Suprapubic skin (tissue), 4 donors: ENCODE measurements around the gene H6PD. TPM values are rescaled to one million over a fixed set of nuclear protein-coding genes. Genes with fewer than 3 reads are reported as not detected.

Experiments used
- DNase-seq, 2 donors: peaks; one replicate each; pipeline ENCODE4 v3.0.0-alpha.2; 2019; ENCODE audit warnings: low spot score in 2 of 2
- H3K27ac ChIP-seq: fragments of 200-600 bp; sonication (generic); one replicate; pipeline ENCODE4 v1.5.1; 2019
- H3K27me3 ChIP-seq: fragments of 200-600 bp; sonication (generic); one replicate; pipeline ENCODE4 v1.5.1; 2019
- H3K36me3 ChIP-seq: fragments of 200-600 bp; sonication (generic); one replicate; pipeline ENCODE4 v1.5.1; 2019
- H3K4me1 ChIP-seq: fragments of 200-600 bp; sonication (generic); one replicate; pipeline ENCODE4 v1.5.1; 2019
- H3K4me3 ChIP-seq: fragments of 200-600 bp; sonication (generic); one replicate; pipeline ENCODE4 v1.5.1; 2019; ENCODE audit warnings: mild to moderate bottlenecking
- H3K9me3 ChIP-seq: fragments of 200-600 bp; sonication (generic); one replicate; pipeline ENCODE4 v1.5.1; 2019
- EP300 ChIP-seq: sonication (generic); formaldehyde crosslinking; IDR thresholded peaks from one replicate; pipeline ENCODE4 v1.6.1; 2017; ENCODE audit warnings: antibody characterized with exemption
- POLR2A ChIP-seq, 2 donors: fragments of 450-650 bp; IDR thresholded peaks; one replicate each; pipeline ENCODE4 v1.6.1; 2017; ENCODE audit warnings: antibody characterized with exemption in 2 of 2, mild to moderate bottlenecking in 2 of 2, moderate library complexity in 2 of 2
- POLR2AphosphoS5 ChIP-seq, 3 donors: sonication (generic); formaldehyde crosslinking; IDR thresholded peaks; one replicate each; pipeline ENCODE4 v1.6.1; 2017; ENCODE audit warnings: antibody characterized with exemption in 3 of 3
- WGBS: methylation state at CpG from one replicate; pipeline ENCODE4 v1.1.5; 2018; 5-methylcytosine and 5-hydroxymethylcytosine counted together
- total RNA-seq, 4 donors: library from RNA; depleted of rRNA; stranded (reverse); fragments of >200 nt; gene quantifications; one replicate each; pipeline ENCODE4 v1.1.0, GENCODE V29; 2016
- TF ChIP-seq, protein P1 (sequence below), 2 donors: fragments of 200-600 bp in 1 of 2; fragments of 450-650 bp in 1 of 2; sonication (generic) in 1 of 2; IDR thresholded peaks; one replicate each; pipeline ENCODE4 v1.5.1; 2016 to 2019; ENCODE audit warnings: antibody characterized with exemption in 2 of 2, mild to moderate bottlenecking in 1 of 2, moderate library complexity in 1 of 2

The H6PD gene
- total RNA-seq, 4 donors from 2014 or later: 83.6 to 130 (median 106) TPM

DNA sequence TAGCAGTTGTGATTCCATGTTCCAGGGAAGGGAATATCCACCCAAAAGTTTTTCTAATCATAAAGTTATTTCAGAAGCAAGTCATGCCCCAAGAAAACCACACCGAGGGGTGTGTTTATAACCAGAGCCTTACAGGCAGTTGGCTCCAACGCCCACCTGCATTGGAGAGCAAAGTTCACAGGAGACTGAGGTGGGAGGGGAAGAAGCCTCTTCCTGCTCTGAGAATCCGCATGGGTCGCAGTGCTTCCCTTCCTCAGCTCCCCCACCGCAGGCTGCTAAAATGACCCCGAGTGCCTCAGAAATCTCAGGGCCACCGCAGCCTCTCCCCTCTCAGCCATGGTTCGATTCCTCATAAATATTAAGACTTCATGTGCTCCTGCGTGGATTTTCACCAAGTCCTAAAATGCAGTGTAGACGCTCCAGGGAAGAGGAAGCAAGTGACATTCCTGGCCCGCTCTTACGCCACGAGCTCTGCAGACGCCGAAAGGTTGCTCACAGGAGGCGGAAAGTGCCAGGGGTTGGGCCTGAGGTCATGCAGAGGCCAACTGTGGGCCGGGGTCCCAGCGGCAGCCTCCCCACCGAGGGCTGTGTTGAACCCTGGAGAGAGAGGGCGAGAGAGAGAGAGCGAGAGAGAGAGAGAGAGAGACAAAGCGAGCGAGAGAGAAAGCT is 44.7 kb downstream of the H6PD start:
- peak in 1 of 2 donors; percentile 60 for DNase-seq
- Histone ChIP-seq H3K4me1 (peaks cover 51% of the 10 kb centered on the region), H3K4me3 (no peak overlapping the region), H3K9me3 (no peaks in the 10 kb centered on the region), H3K27ac (no peak overlapping the region), H3K27me3 (no peaks in the 10 kb centered on the region), H3K36me3 (no peaks in the 10 kb centered on the region)
- 76% methylated on average over 23 of the region's 23 CpGs for WGBS
- TF ChIP-seq POLR2AphosphoS5 (IDR thresholded peaks at IDR 0.05): no peak
- TF ChIP-seq POLR2A (IDR thresholded peaks at IDR 0.05): no peak
- TF ChIP-seq, protein P1, sequence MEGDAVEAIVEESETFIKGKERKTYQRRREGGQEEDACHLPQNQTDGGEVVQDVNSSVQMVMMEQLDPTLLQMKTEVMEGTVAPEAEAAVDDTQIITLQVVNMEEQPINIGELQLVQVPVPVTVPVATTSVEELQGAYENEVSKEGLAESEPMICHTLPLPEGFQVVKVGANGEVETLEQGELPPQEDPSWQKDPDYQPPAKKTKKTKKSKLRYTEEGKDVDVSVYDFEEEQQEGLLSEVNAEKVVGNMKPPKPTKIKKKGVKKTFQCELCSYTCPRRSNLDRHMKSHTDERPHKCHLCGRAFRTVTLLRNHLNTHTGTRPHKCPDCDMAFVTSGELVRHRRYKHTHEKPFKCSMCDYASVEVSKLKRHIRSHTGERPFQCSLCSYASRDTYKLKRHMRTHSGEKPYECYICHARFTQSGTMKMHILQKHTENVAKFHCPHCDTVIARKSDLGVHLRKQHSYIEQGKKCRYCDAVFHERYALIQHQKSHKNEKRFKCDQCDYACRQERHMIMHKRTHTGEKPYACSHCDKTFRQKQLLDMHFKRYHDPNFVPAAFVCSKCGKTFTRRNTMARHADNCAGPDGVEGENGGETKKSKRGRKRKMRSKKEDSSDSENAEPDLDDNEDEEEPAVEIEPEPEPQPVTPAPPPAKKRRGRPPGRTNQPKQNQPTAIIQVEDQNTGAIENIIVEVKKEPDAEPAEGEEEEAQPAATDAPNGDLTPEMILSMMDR (IDR thresholded peaks at IDR 0.05): no peak
- no peak for TF ChIP-seq EP300

DNA sequence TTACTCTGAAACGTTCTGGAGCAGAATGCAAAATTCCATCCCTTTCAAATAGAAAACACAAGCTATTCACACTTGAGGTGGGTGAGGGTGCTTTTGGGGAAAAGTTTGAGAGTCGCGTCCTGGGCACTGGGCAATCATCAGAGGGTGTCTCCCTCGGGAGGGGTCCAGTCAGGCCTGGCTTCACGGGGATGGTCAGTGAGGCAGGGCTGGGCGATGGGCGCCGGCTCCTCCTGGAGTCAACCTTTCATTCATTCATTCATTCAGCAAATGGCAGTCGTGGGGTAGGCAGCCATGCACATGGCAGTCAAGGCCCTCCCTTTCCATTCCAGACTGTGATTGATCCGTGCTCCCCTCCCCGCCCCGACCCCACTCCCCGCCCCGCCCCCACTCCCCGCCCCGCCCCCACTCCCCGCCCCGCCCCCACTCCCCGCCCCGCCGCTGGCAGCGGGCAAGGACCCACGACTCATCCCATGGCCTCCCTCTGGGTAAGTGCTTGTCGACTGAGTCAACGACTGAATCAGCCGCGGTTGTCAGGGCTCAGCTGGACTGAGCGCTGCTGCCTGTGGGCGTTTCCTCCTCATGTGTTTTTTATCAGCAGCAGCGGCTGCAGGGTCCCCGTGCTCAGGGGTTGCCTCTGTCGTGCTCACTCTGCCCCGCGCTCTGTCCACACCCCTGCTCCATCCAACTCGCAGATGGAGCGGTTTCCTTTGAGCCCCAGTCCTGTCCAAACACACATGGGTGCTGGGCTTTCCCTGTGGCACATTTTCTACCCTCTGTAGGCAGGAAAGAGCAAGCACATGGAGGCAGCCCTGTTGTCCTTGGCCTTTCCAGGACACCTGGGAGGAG is 45.7 kb downstream of the H6PD start:
- WGBS: 32% methylated on average over 22 of the region's 36 CpGs
- no peak overlapping the region for H3K4me3 ChIP-seq
- peaks cover 48% of the 10 kb centered on the region for H3K4me1 ChIP-seq
- H3K27ac ChIP-seq: no peak overlapping the region
- H3K27me3 ChIP-seq: no peaks in the 10 kb centered on the region
- no peaks in the 10 kb centered on the region for H3K9me3 ChIP-seq
- no peak for TF ChIP-seq POLR2A (IDR thresholded peaks at IDR 0.05)
- TF ChIP-seq, protein P1 (IDR thresholded peaks at IDR 0.05): no peak
- TF ChIP-seq EP300: no peak
- TF ChIP-seq POLR2AphosphoS5 (IDR thresholded peaks at IDR 0.05): no peak
- peak in 1 of 2 donors; percentile 83 for DNase-seq
- H3K36me3 ChIP-seq: no peaks in the 10 kb centered on the region

DNA sequence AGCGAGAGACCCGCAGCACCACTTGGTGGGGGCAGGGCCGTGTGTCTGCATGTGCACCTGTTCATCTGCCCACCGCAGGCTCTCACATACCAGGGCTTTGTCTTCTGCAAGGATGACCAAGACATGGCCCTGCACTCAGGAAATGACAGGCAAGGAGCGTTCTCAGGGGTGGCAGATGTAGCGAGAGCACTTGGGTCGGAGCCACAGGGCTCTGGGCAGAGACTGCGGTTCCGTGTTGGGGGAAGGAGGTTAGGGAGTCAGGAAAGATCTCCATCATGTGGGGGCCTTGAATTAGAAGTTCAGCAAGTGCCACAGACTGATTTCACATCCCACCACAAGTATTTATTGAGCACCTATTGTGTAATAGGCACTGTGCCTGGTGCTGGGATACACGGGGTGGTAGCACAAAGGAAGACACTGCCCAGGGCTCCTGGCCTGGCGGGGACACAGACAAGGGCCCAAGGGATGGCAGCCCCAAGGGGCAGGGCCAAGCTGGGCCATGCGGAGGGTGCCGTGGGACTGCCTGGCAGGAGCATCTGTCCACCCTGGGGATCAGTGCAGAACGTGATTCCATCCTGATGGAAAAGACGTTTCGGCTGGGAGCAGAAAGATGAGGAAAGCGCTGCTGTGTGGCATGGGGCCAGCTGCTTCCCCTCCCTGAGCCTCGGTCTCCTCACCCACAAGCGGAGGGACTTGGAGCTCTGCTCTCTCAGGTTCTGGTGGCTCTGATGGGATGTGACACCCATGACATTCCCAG is 46.7 kb downstream of the H6PD start:
- 73% methylated on average over 17 of the region's 19 CpGs for WGBS
- peaks cover 37% of the 10 kb centered on the region for H3K4me1 ChIP-seq

DNA sequence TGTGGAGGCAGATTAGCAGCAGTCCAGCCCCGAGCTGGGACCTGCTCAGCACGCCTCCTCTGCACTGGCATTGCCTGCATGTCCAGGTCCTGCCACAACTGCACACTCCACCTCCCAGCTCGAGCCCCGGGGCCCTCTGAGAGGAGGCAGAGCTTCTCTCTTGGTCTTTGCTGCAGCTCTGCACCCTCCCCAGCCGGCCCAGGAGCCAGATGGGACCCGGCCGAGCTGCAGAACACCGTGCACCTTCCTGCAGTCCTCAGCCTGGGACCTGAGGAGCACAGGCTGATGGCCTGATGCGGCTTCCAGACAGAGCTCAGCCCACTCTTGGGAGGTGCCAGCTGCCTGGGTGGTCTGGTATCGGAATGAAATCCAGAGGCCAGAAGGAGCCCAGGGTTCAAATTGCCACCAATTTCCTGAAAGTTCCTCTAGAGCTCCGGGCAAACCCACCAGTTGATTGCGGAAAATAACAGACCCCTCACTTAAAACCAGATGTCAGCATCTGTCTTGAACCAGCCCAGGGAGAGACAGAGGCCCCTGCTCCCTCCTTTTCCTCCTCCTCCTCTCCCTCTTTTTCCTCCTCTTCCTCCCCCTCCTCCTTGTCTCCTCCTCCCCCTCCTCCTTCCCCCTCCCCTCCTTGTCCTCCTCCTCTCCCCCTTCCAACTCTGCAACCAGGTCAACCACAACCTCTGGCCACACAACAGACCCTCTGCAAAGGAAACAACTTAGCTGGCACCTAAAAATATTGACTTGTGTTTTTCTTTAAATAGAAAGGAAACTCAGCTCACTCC is 47.5 kb downstream of the H6PD start:
- Histone ChIP-seq H3K27ac (peak overlapping the region; percentile 1), H3K36me3 (no peaks in the 10 kb centered on the region), H3K9me3 (no peaks in the 10 kb centered on the region), H3K27me3 (no peaks in the 10 kb centered on the region), H3K4me3 (no peak overlapping the region), H3K4me1 (peaks cover 37% of the 10 kb centered on the region)
- 15% methylated on average over 8 of the region's 12 CpGs for WGBS
- DNase-seq: no peak
- TF ChIP-seq POLR2A (IDR thresholded peaks at IDR 0.05): no peak
- TF ChIP-seq EP300: no peak
- TF ChIP-seq POLR2AphosphoS5 (IDR thresholded peaks at IDR 0.05): no peak
- TF ChIP-seq, protein P1 (IDR thresholded peaks at IDR 0.05): no peak

More for the DNA sequence above, 46.7 kb downstream of the H6PD start:
- Histone ChIP-seq H3K9me3 (no peaks in the 10 kb centered on the region), H3K4me3 (no peak overlapping the region), H3K27me3 (no peaks in the 10 kb centered on the region), H3K27ac (peak overlapping the region; percentile 1), H3K36me3 (no peaks in the 10 kb centered on the region)
- DNase-seq: no peak
- TF ChIP-seq EP300 (no peak), POLR2AphosphoS5 (IDR thresholded peaks at IDR 0.05) (no peak), POLR2A (IDR thresholded peaks at IDR 0.05) (no peak)
- TF ChIP-seq, protein P1 (IDR thresholded peaks at IDR 0.05): no peak
